Neural progenitor cell (in vitro differentiated cells): ENCODE data around the gene MAGEB3. TPM values are rescaled to one million over a fixed set of nuclear protein-coding genes. Genes with fewer than 3 reads are reported as not detected.

Experiments used
- DNase-seq: peaks from one replicate; pipeline ENCODE4 v3.0.0-alpha.2; 2016; ENCODE audit warnings: low spot score
- H2AFZ ChIP-seq: fragments of 200-600 bp; sonication (generic); replicated peaks from 2 replicates; pipeline ENCODE4 v1.6.1; 2016; ENCODE audit warnings: antibody characterized with exemption
- H3F3A ChIP-seq: fragments of 200-600 bp; sonication (generic); 2 replicates; pipeline ENCODE4 v1.6.1; 2016; ENCODE audit warnings: antibody characterized with exemption, low read depth
- H3K27ac ChIP-seq: fragments of 200-600 bp; sonication (generic); 2 replicates; pipeline ENCODE4 v1.5.1; 2016; ENCODE audit warnings: mild to moderate bottlenecking
- H3K27me3 ChIP-seq: fragments of 200-600 bp; sonication (generic); 2 replicates; pipeline ENCODE4 v1.6.1; 2016; ENCODE audit warnings: mild to moderate bottlenecking, moderate library complexity
- H3K36me3 ChIP-seq: fragments of 200-600 bp; sonication (generic); 2 replicates; pipeline ENCODE4 v1.5.1; 2016
- H3K4me1 ChIP-seq: fragments of 200-600 bp; sonication (generic); 2 replicates; pipeline ENCODE4 v1.6.1; 2016; ENCODE audit warnings: mixed run types
- H3K4me2 ChIP-seq: fragments of 200-600 bp; sonication (generic); 2 replicates; pipeline ENCODE4 v1.6.1; 2016
- H3K4me3 ChIP-seq: fragments of 200-600 bp; sonication (generic); 2 replicates; pipeline ENCODE4 v1.5.1; 2016
- H3K79me2 ChIP-seq: fragments of 200-600 bp; sonication (generic); 2 replicates; pipeline ENCODE4 v1.6.1; 2016; ENCODE audit warnings: low read depth
- H3K9ac ChIP-seq: fragments of 200-600 bp; sonication (generic); 2 replicates; pipeline ENCODE4 v1.6.1; 2016
- H3K9me3 ChIP-seq: fragments of 200-600 bp; sonication (generic); 2 replicates; pipeline ENCODE4 v1.5.1; 2016; ENCODE audit warnings: low read depth
- H4K20me1 ChIP-seq: fragments of 200-600 bp; sonication (generic); 2 replicates; pipeline ENCODE4 v1.6.1; 2016; ENCODE audit warnings: low read depth
- H3K27ac Mint-ChIP-seq: 3 replicates; pipeline ENCODE4 v1.8.0; 2021; ENCODE audit warnings: mixed read lengths
- H3K27me3 Mint-ChIP-seq: 2 replicates; pipeline ENCODE4 v1.8.0; 2022; ENCODE audit warnings: low read depth, mild to moderate bottlenecking, inconsistent platforms, moderate library complexity, mixed read lengths; ENCODE audit not compliant: insufficient read depth
- H3K36me3 Mint-ChIP-seq: 3 replicates; pipeline ENCODE4 v1.8.0; 2021; ENCODE audit warnings: mixed read lengths
- H3K4me1 Mint-ChIP-seq: 3 replicates; pipeline ENCODE4 v1.8.0; 2021; ENCODE audit warnings: mixed read lengths
- H3K4me3 Mint-ChIP-seq: 3 replicates; pipeline ENCODE4 v1.8.0; 2021; ENCODE audit warnings: mild to moderate bottlenecking, moderate library complexity, mixed read lengths
- H3K9me3 Mint-ChIP-seq: 3 replicates; pipeline ENCODE4 v1.8.0; 2020; ENCODE audit warnings: mixed read lengths
- EZH2 ChIP-seq: fragments of 200-600 bp; sonication (generic); IDR thresholded peaks from 2 replicates; pipeline ENCODE4 v1.6.1; 2017; ENCODE audit warnings: antibody characterized with exemption, mild to moderate bottlenecking, moderate library complexity
- EZH2phosphoT487 ChIP-seq: fragments of 200-600 bp; sonication (generic); IDR thresholded peaks from 2 replicates; pipeline ENCODE4 v1.6.1; 2017; ENCODE audit warnings: antibody characterized with exemption
- total RNA-seq: library from RNA; depleted of rRNA; stranded (reverse); fragments of >200 nt; gene quantifications from 2 replicates; pipeline ENCODE4 v1.2.3, GENCODE V29; 2015; ENCODE audit warnings: low replicate concordance
- TF ChIP-seq, protein P1 (sequence below): fragments of 200-600 bp; sonication (generic); IDR thresholded peaks from 2 replicates; pipeline ENCODE4 v1.5.1; 2017; ENCODE audit warnings: antibody characterized with exemption, mild to moderate bottlenecking

The MAGEB3 gene
- total RNA-seq, 1 donor from 2014 or later: not detected

- TF ChIP-seq, protein P1, sequence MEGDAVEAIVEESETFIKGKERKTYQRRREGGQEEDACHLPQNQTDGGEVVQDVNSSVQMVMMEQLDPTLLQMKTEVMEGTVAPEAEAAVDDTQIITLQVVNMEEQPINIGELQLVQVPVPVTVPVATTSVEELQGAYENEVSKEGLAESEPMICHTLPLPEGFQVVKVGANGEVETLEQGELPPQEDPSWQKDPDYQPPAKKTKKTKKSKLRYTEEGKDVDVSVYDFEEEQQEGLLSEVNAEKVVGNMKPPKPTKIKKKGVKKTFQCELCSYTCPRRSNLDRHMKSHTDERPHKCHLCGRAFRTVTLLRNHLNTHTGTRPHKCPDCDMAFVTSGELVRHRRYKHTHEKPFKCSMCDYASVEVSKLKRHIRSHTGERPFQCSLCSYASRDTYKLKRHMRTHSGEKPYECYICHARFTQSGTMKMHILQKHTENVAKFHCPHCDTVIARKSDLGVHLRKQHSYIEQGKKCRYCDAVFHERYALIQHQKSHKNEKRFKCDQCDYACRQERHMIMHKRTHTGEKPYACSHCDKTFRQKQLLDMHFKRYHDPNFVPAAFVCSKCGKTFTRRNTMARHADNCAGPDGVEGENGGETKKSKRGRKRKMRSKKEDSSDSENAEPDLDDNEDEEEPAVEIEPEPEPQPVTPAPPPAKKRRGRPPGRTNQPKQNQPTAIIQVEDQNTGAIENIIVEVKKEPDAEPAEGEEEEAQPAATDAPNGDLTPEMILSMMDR: peak; percentile 10
- TF ChIP-seq EZH2phosphoT487: no peak
- no peaks in the 10 kb centered on the region for H3F3A ChIP-seq
- no peaks in the 10 kb centered on the region for H3K27me3 ChIP-seq
- no peak for DNase-seq
- H3K4me2 ChIP-seq: no peak within 1 kb of the TSS
- H3K36me3 Mint-ChIP-seq: no peaks in the 10 kb centered on the region
- H3K4me1 ChIP-seq: no peaks in the 10 kb centered on the region
- H3K4me3 Mint-ChIP-seq: no peak within 1 kb of the TSS
- H3K27me3 Mint-ChIP-seq: peaks cover 3% of the 10 kb centered on the region
- no peaks in the 10 kb centered on the region for H3K36me3 ChIP-seq
- no peaks in the 10 kb centered on the region for H3K79me2 ChIP-seq
- peaks cover 4% of the 10 kb centered on the region for H3K9me3 Mint-ChIP-seq
- no peaks in the 10 kb centered on the region for H3K9me3 ChIP-seq
- no peak within 1 kb of the TSS for H3K27ac ChIP-seq
- H3K9ac ChIP-seq: no peak within 1 kb of the TSS
- H4K20me1 ChIP-seq: no peaks in the 10 kb centered on the region
- H3K27ac Mint-ChIP-seq: no peak within 1 kb of the TSS
- no peaks in the 10 kb centered on the region for H3K4me1 Mint-ChIP-seq
- no peak within 1 kb of the TSS for H2AFZ ChIP-seq
- H3K4me3 ChIP-seq: no peak within 1 kb of the TSS
Measured at GRCh38 chrX:30215357-30215843, 15.1 kb upstream of the MAGEB3 start, which contains the start of gene MAGEB2. Gene MAGEB2 (plus strand): TSS chrX:30215563. CDS start chrX:30218581, 3,018 bp downstream.

- Histone ChIP-seq H4K20me1 (no peaks in the 10 kb centered on the region), H3K4me3 (no peak overlapping the region), H3K27ac (no peak overlapping the region), H2AFZ (no peak overlapping the region), H3K27me3 (no peaks in the 10 kb centered on the region), H3K4me2 (no peak overlapping the region), H3K79me2 (no peaks in the 10 kb centered on the region), H3K36me3 (no peaks in the 10 kb centered on the region), H3K9me3 (no peaks in the 10 kb centered on the region), H3K9ac (no peak overlapping the region), H3F3A (no peaks in the 10 kb centered on the region), H3K4me1 (no peaks in the 10 kb centered on the region)
- Mint-ChIP-seq H3K27ac (no peak overlapping the region), H3K9me3 (peaks cover 4% of the 10 kb centered on the region), H3K4me1 (no peaks in the 10 kb centered on the region), H3K36me3 (no peaks in the 10 kb centered on the region), H3K4me3 (no peak overlapping the region), H3K27me3 (peaks cover 3% of the 10 kb centered on the region)
- TF ChIP-seq EZH2phosphoT487 (no peak), EZH2 (no peak)
- TF ChIP-seq, protein P1: no peak
- no peak for DNase-seq
Measured at GRCh38 chrX:30217465-30217864, 13.0 kb upstream of the MAGEB3 start.

GRCh38 chrX:30219372-30219771 lies 11.1 kb upstream of the MAGEB3 start:
- peaks cover under 1% of the 10 kb centered on the region for H3K4me1 Mint-ChIP-seq
- no peak for TF ChIP-seq EZH2phosphoT487
- TF ChIP-seq EZH2: no peak
- TF ChIP-seq, protein P1: no peak
- H3K4me3 ChIP-seq: no peak overlapping the region
- H3F3A ChIP-seq: no peaks in the 10 kb centered on the region
- H3K27ac Mint-ChIP-seq: no peak overlapping the region
- H3K4me3 Mint-ChIP-seq: no peak overlapping the region
- H3K27me3 ChIP-seq: no peaks in the 10 kb centered on the region
- H3K9ac ChIP-seq: no peak overlapping the region
- no peaks in the 10 kb centered on the region for H4K20me1 ChIP-seq
- no peaks in the 10 kb centered on the region for H3K9me3 ChIP-seq
- no peak for DNase-seq
- no peaks in the 10 kb centered on the region for H3K36me3 Mint-ChIP-seq
- no peak overlapping the region for H3K4me2 ChIP-seq
- no peaks in the 10 kb centered on the region for H3K36me3 ChIP-seq
- H3K9me3 Mint-ChIP-seq: peaks cover 4% of the 10 kb centered on the region
- peaks cover 5% of the 10 kb centered on the region for H3K27me3 Mint-ChIP-seq
- no peak overlapping the region for H2AFZ ChIP-seq
- no peaks in the 10 kb centered on the region for H3K4me1 ChIP-seq
- no peaks in the 10 kb centered on the region for H3K79me2 ChIP-seq
- H3K27ac ChIP-seq: no peak overlapping the region
